ENCODE data around the gene DNAL1.
A peak's percentile ranks its signal among the peaks of the same experiment; 100 is the strongest.

DNAL1 gene

DNA sequence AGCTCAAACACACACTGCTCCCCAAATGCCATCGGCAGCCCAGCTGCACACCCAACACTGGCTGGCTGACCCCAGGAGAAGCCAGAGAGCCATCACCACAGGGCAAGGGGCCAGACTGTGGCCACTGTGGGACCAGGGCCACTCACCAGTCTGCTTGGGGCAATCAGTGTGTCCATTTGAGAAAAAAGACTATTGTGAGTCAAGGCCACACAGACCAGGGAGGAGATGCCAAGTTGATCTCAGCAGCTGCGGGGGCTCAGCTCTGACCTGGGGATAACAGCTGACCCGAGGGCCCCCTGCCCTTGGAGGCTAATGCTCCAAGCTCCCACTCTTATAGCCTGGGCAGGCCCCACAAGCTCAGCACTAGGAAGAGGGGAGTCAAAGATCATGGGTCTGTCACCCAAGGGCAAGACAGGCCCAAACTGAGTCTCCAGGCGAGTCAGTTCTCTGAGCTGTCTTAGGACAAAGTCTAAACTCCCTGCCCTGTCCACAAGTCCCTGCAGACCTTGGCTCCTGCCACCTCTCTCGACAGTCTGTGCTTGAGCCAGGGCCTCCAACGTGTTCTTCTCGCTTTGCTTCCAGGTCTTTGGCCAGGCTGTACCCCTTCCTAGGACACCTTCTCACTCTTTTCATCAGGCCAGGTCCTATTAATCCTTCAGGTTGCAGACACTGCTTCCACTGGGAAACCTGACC, 99.5 kb downstream of the DNAL1 start:
- DNase-seq (ENCODE audit: low read depth) = no peak

DNA sequence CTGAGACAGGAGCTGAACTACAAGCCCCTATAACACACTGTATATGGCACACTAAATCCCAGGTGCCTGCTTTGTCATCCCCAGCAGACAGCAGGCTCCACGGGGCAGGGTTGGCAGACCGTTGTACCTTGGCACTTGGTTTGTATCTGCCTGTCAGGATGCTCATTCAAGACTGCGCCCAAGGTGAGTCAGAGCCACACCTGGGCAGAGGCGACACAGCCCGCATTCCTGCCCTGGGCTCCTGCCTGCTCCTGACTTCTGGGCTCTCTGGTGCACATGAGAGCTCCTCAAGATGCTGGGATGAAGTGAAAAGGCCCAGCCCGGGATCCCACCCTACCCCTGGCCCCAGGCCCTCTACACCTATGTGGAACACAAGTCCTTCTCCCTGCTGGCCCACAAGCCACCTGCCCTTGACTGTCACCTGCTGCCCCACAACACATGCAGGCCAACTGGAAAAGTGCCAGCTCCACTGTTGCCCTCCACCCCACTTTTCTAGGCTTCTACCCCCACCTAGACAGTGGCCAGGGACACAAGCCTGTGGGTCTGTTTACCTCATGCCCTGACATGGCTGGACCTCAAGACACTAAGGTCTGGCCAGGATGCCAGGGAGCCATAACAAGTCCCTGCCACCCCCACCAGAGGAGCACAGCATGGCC, 100.2 kb downstream of the DNAL1 start:
- DNase-seq (ENCODE audit: low read depth) = no peak

DNA sequence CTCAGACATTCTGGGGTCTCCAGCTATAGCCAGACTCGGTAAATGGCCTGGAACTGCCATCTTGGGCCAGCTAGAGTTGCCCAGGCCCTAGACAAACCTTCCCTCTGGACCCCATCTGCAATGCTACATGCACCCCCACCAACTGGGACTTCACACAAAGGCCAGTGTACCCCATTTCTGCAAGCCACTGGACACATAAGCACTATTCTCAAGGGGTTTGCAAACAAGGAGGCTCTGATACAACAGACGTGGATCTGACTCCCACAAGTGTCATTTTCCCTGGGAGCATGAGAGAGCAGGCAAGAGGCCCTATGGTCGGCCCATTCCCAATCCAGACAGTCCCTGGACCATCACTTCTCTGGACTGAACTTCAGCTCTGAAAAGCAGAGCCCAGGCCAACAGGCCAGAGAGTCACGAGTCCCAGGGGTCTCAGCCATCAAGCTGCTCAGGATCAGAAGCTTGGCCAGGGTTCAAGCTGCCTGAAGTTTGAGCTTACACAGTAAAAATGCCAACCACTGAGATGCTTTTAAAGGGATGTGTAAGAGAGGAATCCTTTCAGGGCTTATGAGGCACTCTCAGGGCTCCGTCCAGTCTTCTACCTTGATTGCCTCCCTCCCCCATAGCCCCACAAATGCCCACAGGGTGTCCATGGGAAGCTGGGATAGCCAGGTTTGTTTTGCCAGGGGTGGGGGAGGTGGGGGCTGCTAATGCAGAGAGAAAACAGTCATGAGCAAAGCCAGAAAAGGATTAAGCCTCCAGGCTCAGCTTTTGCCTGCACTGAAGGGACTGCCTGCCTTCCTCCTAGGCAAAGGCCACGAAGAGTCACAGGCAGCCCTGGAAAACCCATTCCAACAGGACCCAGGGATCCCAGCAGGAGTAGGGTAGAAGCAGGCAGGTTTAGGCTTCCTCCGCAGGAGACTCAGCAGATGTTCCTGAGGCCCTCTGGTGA, 101.1 kb downstream of the DNAL1 start:
- no peak for DNase-seq (ENCODE audit: low read depth)

DNA sequence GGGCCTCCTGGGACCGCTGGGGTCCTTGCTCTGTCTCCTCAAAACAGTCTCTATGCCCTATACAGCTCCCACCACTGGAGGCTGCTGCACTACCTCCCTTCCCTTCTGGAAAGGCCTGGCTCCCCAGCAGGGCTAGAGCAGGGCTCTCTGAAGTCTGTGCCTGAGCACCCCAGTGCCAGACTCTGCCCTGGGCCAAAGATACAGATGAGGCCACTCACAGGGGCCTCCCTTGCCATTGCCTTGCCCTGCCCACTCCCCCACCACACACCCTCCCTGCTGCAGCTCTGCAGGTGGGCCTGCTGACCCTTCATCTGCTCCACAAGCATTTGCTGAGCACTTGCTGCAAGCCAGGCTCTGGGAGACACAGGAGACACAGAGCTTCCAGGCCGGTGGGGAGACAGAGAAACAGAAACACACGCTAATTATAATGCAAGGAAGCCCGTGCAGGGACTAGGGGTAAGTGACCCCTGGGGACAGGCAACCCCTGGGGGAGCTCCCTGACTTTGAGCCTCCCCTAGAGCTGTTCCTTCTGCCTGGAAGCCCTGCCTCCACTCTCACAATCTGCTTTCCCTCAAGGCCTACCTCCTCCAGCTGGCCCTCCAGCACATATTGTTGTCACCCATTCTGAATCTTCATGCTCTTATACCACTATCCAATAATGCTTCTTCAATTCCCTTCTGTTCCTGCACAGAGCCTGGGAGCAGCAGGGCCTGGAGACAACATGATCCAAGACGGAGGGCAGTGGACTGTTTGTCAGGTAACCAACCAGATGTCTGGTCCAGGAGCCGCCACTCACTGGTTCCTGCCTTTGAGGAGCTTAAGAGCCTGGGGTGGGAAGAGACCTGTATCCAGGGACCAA, 102.0 kb downstream of the DNAL1 start:
- no peak for DNase-seq (ENCODE audit: low read depth)

DNA sequence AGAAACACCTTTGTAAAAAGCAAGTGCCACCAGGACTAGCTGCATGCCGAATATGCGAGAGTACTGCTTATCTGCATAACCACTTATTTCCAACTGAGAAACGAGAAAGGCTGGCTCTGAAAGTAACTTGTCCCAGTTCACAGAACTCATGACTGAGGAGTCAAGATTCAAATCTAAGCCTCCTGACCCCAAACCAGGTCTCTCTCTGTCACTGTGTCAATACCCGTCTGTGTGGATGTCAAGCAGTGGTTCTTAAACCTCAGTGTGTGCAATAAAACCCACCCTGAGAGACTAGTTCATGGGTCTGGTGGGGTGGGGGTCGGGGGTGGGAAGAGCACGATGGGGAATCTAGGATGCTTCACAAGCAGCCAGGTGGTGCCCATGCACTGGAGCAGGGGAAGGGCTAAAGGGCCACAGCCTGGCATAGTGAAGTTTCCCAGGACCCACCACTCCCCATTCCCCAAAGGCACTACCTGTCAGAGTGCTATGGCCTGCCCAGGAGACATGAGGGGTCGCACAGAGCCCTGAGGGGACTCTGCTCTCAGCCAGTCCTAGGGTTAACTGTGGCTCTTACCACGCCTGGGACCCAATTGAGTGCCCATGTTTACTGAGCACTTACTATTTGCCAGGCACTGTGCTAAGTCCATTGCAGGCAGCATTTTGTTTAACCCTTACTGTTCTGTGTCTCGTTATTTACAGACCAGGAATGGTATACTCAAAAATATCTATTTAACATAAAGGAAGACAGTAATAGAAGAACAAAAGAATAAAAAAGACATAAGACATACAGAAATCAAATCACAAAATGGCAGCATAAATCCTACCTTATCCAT, 102.8 kb downstream of the DNAL1 start:
- DNase-seq (ENCODE audit: low read depth) = no peak

DNA sequence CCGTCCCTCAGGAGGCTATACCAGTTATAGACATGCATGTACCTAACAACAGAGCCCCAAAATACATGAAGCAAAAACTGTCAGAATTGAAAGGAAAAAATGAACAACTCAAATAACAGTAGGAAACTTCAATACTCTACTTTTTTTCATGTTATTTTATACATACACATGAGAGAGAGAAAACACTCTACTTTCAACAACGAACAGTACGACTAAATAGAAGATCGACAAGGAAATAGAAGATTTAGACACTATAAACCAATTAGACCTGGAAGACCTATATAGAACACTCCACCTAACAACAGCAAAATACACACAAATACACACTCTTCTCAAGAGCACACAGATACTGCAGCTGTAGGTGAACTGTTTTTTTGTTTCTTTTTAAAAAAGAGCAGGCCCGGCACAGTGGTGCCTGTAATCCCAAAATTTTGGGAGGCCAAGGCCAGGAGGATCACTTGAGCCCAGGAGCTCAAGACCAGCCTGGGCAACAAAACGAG, 104.1 kb downstream of the DNAL1 start:
- no peak for DNase-seq (ENCODE audit: low read depth)

DNA sequence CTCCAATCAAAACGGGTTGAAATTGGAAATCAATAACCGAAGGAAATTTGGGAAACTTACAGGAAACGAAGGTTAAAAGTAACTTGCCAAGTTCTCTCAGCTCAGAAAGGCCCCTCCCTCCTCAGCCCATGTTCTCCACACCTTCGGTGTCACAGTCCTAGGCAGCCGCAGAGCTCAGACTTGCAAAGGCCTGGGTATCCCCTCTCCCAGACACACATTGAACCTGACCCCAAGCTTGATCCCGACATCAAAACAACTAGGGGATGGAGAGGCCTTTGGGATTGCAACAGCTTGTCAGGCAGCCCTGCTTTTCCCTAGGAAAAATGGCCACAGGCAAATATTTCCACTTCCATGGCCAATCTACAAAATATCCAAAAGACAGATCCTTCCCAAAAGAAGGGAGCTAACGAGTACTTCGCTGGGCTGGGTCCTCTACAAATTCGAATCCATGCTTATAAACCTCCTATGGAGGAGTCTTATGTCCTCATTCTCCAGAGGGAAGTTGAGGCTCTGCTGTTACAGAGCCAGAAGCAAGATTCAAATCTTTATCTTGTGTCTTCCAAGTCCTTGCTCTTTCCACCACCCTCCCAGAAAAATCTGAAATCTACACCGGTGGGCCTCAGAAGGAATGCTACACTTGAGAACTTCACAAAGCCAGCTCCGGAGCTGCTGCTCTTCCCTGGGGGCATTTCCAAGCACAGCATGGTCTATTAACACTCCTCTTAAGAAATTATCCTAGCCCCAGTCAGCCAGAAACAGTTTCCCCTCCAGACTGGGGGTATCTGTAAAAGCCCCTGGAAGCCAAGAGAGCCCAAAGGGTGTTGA, 105.1 kb downstream of the DNAL1 start:
- no peak for DNase-seq (ENCODE audit: low read depth)

DNA sequence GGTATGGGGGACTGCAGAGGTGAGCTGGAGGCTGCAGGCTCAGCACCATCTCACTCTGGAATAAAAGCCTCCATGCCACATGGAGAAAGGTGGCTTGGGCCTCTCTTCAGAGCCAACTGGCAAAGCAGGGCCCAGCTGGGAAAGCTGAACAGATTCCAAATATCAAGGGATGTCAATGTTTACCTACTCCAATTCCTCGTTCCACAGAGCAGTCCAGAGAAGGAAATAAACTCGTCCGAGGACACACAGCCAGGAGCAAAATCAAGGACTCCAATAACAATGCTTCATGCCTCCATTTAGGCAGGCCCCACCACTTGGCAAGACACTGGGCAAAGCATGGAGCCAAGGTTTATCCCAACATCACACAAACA, 105.7 kb downstream of the DNAL1 start:
- DNase-seq (ENCODE audit: low read depth) = no peak

DNA sequence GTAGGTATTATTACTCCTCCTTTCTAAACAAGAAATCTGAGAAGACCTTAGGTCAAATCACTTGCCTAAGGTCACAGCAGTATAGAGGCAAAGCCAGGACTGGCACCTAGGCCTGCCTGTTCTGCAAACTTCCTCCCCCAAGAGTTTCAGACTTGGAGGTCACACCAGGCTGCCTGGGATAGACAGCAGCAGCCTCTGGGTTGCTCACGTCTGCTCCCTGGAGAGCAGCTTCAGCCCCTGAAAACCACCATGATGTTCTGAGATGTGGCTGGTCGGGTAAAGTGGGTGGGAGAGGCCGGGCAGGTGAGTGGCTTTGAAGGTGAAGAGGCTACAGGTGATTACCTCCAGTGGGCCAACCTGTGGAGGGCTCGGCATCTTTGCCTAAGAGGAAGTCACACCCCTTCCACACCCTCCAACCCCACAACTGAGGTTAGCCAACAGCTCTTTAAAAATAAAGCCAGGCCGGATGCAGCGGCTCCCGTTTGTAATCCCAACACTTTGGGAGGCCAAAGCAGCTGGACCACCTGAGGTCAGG, 106.4 kb downstream of the DNAL1 start:
- DNase-seq (ENCODE audit: low read depth) = no peak

DNA sequence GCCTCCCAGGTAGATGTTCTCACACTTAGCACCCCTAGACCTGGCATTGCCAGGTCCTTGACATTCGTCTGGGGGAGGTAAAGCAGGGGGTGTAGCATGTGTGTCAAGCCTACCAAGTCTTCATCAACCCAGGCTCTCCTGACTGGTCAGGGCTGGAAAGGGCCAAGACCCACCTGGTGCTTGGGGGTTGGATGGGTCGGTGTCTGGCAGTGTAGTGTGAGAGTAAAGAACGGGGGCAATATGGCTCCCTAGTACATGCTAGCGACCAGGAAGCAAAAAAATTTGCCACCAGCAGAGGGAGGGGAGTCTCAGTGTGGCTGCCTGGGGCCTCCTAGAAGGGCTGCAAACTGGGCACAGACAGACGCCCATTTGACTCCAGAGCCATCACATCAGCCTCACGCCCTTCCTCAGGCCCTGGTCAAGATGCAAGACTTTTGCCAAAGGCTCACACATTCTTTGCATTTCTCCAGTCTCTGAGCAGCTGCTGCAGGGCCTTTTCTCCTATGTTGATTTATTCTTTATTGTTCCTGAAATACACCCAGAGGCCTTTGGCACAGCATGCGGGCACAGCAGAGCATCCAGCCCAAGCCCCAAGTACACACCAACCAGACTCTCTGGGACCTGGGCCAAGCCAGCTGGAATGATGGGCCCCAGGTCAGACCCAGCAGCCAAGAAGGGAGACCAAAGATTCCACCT, 107.7 kb downstream of the DNAL1 start:
- peak; percentile 96 for DNase-seq (ENCODE audit: low read depth)
